Head of caudate nucleus (tissue), 42 donors: ENCODE results near the gene PGLYRP4.
A peak's percentile ranks its signal among the peaks of the same experiment; 100 is the strongest.

Experiments
- DNase-seq, 42 donors: peaks; one replicate each; pipeline versions ENCODE4 v3.0.0 to v3.0.0-alpha.2; 2020 to 2021; ENCODE audit warnings: mixed read lengths in 7 of 42
- intact Hi-C: fragments of 100-400 bp; cut with DNase I; formaldehyde crosslinking; loops from one replicate; pipeline ENCODE4 v1.15.0; 2022

The PGLYRP4 gene

GRCh38 chr1:153384958-153385580 is 36.4 kb upstream of the PGLYRP4 start:
- intact Hi-C loops = no loop called here
- DNase-seq = peak in 4 of 42 donors; percentile 2 to 17 (median 11)

- intact Hi-C loops = no loop called here
- DNase-seq = peak in 2 of 42 donors; percentile 26 to 40
These were observed 32.1 kb upstream of the PGLYRP4 start for GRCh38 chr1:153380711-153381110.

GRCh38 chr1:153379591-153379990 is 30.9 kb upstream of the PGLYRP4 start:
- intact Hi-C loops = no loop called here

GRCh38 chr1:153375511-153375910 is 26.9 kb upstream of the PGLYRP4 start, which contains the start of gene S100A12:
Gene S100A12 (minus strand): TSS chr1:153375621. CDS start chr1:153374592, 1,029 bp downstream.
- peak in 25 of 42 donors; percentile 8 to 73 (median 38) for DNase-seq
- intact Hi-C loops = no loop called here

More at GRCh38 chr1:153379591-153379990, 30.9 kb upstream of the PGLYRP4 start:
- DNase-seq = peak in 34 of 42 donors; percentile 17 to 84 (median 48)

- DNase-seq = peak in 5 of 42 donors; percentile 4 to 15 (median 13)
- intact Hi-C loops = no loop called here
These were observed 25.4 kb upstream of the PGLYRP4 start for GRCh38 chr1:153374071-153374470.

GRCh38 chr1:153372571-153372970 is 23.9 kb upstream of the PGLYRP4 start:
- DNase-seq = no peak
- intact Hi-C loops = no loop called here

GRCh38 chr1:153371231-153371630 is 22.6 kb upstream of the PGLYRP4 start:
- peak in 1 of 42 donors; percentile 2 for DNase-seq
- intact Hi-C loops = no loop called here

GRCh38 chr1:153370146-153370545 is 21.5 kb upstream of the PGLYRP4 start:
- intact Hi-C loops = no loop called here

GRCh38 chr1:153368495-153368894 is 19.9 kb upstream of the PGLYRP4 start:
- intact Hi-C loops = no loop called here

More at GRCh38 chr1:153370146-153370545, 21.5 kb upstream of the PGLYRP4 start:
- no peak for DNase-seq

GRCh38 chr1:153367090-153367489 is 18.4 kb upstream of the PGLYRP4 start:
- intact Hi-C loops = no loop called here
- no peak for DNase-seq

More at GRCh38 chr1:153368495-153368894, 19.9 kb upstream of the PGLYRP4 start:
- DNase-seq = no peak

- intact Hi-C loops = no loop called here
- no peak for DNase-seq
These were observed 17.6 kb upstream of the PGLYRP4 start for GRCh38 chr1:153366261-153366660.

GRCh38 chr1:153365696-153366095 is 17.1 kb upstream of the PGLYRP4 start:
- intact Hi-C loops = no loop called here
- DNase-seq = peak in 1 of 42 donors; percentile 6

- DNase-seq = peak in 1 of 42 donors; percentile 7
These were observed 16.4 kb upstream of the PGLYRP4 start for GRCh38 chr1:153364766-153365666.

GRCh38 chr1:153364156-153364555 is 15.5 kb upstream of the PGLYRP4 start:
- intact Hi-C loops = no loop called here
- DNase-seq = no peak

More at GRCh38 chr1:153364766-153365666, 16.4 kb upstream of the PGLYRP4 start:
- intact Hi-C loops = no loop called here

GRCh38 chr1:153363641-153364040 is 15.0 kb upstream of the PGLYRP4 start:
- intact Hi-C loops = no loop called here

GRCh38 chr1:153362187-153362775 is 13.6 kb upstream of the PGLYRP4 start:
- DNase-seq = peak in 1 of 42 donors; percentile 5
- intact Hi-C loops = no loop called here

More at GRCh38 chr1:153363641-153364040, 15.0 kb upstream of the PGLYRP4 start:
- DNase-seq = peak in 1 of 42 donors; percentile 4

- intact Hi-C loops = no loop called here
- DNase-seq = peak in 1 of 42 donors; percentile 6
These were observed 13.0 kb upstream of the PGLYRP4 start for GRCh38 chr1:153361480-153362109.

- intact Hi-C loops = no loop called here
- peak in 1 of 42 donors; percentile 7 for DNase-seq
These were observed 12.2 kb upstream of the PGLYRP4 start for GRCh38 chr1:153360592-153361479.
